GM21786 (cell line): Measurements from ENCODE around the gene VPS29.
A peak's percentile ranks its signal among the peaks of the same experiment; 100 is the strongest.
"Not testable (repeated sequence)": the region's sequence is repeated elsewhere in the genome, so short reads cannot be mapped to it uniquely, and the experiment has no call there.

ENCODE experiments used
- ATAC-seq: cut with Tn5 transposase; IDR thresholded peaks from one replicate; pipeline ENCODE4 v1.9.1; 2021; ENCODE audit not compliant: unreplicated experiment

VPS29 gene

GRCh38 chr12:110501752-110502738 is at the start of gene VPS29, which contains the start of gene RAD9B:
TSS of gene VPS29 (minus strand) at chr12:110502111. CDS start at chr12:110502051, 60 bp downstream.
TSS of gene RAD9B (plus strand) at chr12:110502331. CDS start at chr12:110502338, 7 bp downstream.
- peak; percentile 95 for ATAC-seq

- no peak for ATAC-seq
These were observed 49.1 kb upstream of the VPS29 start for GRCh38 chr12:110550981-110551380.

- no peak for ATAC-seq
These were observed 47.8 kb upstream of the VPS29 start for GRCh38 chr12:110549716-110550115.

- no peak for ATAC-seq
These were observed 46.8 kb upstream of the VPS29 start for GRCh38 chr12:110548678-110549077.

- ATAC-seq, result no peak
These were observed 45.2 kb upstream of the VPS29 start for GRCh38 chr12:110547090-110547489.

GRCh38 chr12:110546339-110546738 is 44.4 kb upstream of the VPS29 start:
- no peak for ATAC-seq

GRCh38 chr12:110545812-110546211 is 43.9 kb upstream of the VPS29 start:
- no peak for ATAC-seq

GRCh38 chr12:110545259-110545658 is 43.3 kb upstream of the VPS29 start:
- ATAC-seq, result not testable (repeated sequence)

GRCh38 chr12:110543965-110544364 is 42.1 kb upstream of the VPS29 start:
- ATAC-seq, result no peak

- no peak for ATAC-seq
These were observed 41.5 kb upstream of the VPS29 start for GRCh38 chr12:110543252-110543959.

GRCh38 chr12:110540048-110540447 is 38.1 kb upstream of the VPS29 start:
- ATAC-seq, result no peak

- no peak for ATAC-seq
These were observed 37.1 kb upstream of the VPS29 start for GRCh38 chr12:110538869-110539622.

- ATAC-seq, result no peak
These were observed 35.9 kb upstream of the VPS29 start for GRCh38 chr12:110537605-110538409.

- ATAC-seq, result no peak
These were observed 35.1 kb upstream of the VPS29 start for GRCh38 chr12:110536834-110537604.

GRCh38 chr12:110534811-110535210 is 32.9 kb upstream of the VPS29 start:
- no peak for ATAC-seq

GRCh38 chr12:110533607-110534006 is 31.7 kb upstream of the VPS29 start:
- ATAC-seq, result no peak

- no peak for ATAC-seq
These were observed 30.7 kb upstream of the VPS29 start for GRCh38 chr12:110532644-110533043.

- ATAC-seq, result peak; percentile 85
These were observed 29.9 kb upstream of the VPS29 start for GRCh38 chr12:110531741-110532333.

GRCh38 chr12:110530511-110530910 is 28.6 kb upstream of the VPS29 start:
- ATAC-seq, result no peak
